ENCODE results near the gene POC1B. TPM values are rescaled to one million over a fixed set of nuclear protein-coding genes. Genes with fewer than 3 reads are reported as not detected.

The POC1B gene
- total RNA-seq, 3 donors from 2014 or later, result 16.0 to 30.4 (median 27.9) TPM

DNA sequence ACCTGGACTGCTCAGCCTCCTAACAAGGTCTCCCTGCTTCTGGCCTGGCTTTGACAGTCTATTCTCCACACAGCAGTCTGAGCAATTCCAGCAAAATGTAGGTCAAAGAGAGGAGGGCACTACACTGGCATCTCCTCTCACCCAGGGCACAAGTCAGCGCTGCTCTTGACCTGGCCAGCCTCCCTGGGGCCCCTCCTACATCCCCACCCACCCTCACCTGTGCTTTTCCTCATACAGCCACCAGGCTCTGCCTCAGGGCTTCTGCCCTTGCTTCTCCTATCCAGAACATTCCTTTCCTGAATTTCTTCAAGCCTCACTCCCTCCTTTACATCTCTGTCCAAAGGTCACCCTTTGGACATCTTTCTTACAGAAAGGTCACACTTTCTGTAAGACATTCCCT is 34.9 kb downstream of the POC1B start:
- Histone ChIP-seq H3K36me3 (no peaks in the 10 kb centered on the region), H3K4me3 (no peak overlapping the region), H3K27me3 (no peaks in the 10 kb centered on the region), H3K4me1 (no peaks in the 10 kb centered on the region), H3K9me3 (no peaks in the 10 kb centered on the region), H3K27ac (no peak overlapping the region)
- intact Hi-C loops (cut with DNase I; ENCODE audit: low total_unique reads), result no loop called here
- no peak for DNase-seq (ENCODE audit: low spot score in 2 of 2)
- TF ChIP-seq, protein P1, sequence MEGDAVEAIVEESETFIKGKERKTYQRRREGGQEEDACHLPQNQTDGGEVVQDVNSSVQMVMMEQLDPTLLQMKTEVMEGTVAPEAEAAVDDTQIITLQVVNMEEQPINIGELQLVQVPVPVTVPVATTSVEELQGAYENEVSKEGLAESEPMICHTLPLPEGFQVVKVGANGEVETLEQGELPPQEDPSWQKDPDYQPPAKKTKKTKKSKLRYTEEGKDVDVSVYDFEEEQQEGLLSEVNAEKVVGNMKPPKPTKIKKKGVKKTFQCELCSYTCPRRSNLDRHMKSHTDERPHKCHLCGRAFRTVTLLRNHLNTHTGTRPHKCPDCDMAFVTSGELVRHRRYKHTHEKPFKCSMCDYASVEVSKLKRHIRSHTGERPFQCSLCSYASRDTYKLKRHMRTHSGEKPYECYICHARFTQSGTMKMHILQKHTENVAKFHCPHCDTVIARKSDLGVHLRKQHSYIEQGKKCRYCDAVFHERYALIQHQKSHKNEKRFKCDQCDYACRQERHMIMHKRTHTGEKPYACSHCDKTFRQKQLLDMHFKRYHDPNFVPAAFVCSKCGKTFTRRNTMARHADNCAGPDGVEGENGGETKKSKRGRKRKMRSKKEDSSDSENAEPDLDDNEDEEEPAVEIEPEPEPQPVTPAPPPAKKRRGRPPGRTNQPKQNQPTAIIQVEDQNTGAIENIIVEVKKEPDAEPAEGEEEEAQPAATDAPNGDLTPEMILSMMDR (IDR thresholded peaks at IDR 0.05), result no peak
- TF ChIP-seq POLR2A (IDR thresholded peaks at IDR 0.05) (no peak), POLR2AphosphoS5 (IDR thresholded peaks at IDR 0.05) (no peak)

DNA sequence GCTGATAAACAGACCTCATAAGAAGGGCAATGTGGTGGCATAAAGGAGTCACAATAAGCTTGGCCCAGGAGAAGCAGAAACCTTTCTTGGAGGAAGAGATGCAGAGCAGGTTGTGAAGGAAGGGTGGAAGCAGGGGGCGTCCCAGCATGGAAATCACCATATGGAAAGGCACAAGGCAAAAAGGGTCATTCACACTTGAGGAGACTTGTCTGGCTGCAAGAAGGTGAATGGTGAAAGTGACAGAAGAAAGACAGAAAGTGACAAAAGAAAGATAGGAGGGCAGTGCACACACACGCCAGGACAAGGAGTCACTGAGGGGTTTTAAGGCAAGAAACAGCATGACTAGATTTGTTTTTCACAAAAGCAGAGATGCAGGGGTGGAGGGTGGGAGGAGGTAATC is 39.6 kb downstream of the POC1B start:
- Histone ChIP-seq H3K4me1 (no peaks in the 10 kb centered on the region), H3K9me3 (no peaks in the 10 kb centered on the region), H3K4me3 (no peak overlapping the region), H3K36me3 (no peaks in the 10 kb centered on the region), H3K27me3 (no peaks in the 10 kb centered on the region), H3K27ac (no peak overlapping the region)
- intact Hi-C loops (cut with DNase I; ENCODE audit: low total_unique reads), result no loop called here
- DNase-seq (ENCODE audit: low spot score in 2 of 2), result no peak
- TF ChIP-seq, protein P1 (IDR thresholded peaks at IDR 0.05), result no peak
- TF ChIP-seq POLR2AphosphoS5 (IDR thresholded peaks at IDR 0.05), result no peak
- TF ChIP-seq POLR2A (IDR thresholded peaks at IDR 0.05), result no peak

DNA sequence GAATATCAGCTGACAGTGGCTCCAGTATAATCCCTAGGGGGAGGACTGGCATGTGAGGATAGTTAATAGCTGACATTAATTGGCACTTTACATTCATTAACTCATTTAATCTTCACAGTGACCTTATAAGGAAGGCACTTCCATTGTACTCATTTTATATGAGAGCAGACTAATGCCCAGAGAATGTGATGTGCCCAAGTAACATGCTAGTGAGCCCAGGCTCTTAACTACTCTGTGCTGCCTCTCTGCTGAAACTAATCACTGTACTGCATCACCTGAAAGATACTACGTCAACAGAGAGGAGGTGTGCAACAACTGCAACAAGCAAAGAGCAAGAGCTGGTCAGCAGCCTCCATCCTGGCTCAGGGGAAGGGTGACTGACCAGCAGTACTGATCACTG is 41.4 kb downstream of the POC1B start:
- no peaks in the 10 kb centered on the region for H3K9me3 ChIP-seq
- H3K27me3 ChIP-seq, result no peaks in the 10 kb centered on the region
- no peaks in the 10 kb centered on the region for H3K36me3 ChIP-seq
- intact Hi-C loops (cut with DNase I; ENCODE audit: low total_unique reads), result no loop called here
- no peak overlapping the region for H3K4me3 ChIP-seq
- H3K27ac ChIP-seq, result no peak overlapping the region
- TF ChIP-seq, protein P1 (IDR thresholded peaks at IDR 0.05), result no peak
- TF ChIP-seq POLR2AphosphoS5 (IDR thresholded peaks at IDR 0.05), result no peak
- TF ChIP-seq POLR2A (IDR thresholded peaks at IDR 0.05), result no peak
- DNase-seq (ENCODE audit: low spot score in 2 of 2), result no peak
- H3K4me1 ChIP-seq, result no peaks in the 10 kb centered on the region

DNA sequence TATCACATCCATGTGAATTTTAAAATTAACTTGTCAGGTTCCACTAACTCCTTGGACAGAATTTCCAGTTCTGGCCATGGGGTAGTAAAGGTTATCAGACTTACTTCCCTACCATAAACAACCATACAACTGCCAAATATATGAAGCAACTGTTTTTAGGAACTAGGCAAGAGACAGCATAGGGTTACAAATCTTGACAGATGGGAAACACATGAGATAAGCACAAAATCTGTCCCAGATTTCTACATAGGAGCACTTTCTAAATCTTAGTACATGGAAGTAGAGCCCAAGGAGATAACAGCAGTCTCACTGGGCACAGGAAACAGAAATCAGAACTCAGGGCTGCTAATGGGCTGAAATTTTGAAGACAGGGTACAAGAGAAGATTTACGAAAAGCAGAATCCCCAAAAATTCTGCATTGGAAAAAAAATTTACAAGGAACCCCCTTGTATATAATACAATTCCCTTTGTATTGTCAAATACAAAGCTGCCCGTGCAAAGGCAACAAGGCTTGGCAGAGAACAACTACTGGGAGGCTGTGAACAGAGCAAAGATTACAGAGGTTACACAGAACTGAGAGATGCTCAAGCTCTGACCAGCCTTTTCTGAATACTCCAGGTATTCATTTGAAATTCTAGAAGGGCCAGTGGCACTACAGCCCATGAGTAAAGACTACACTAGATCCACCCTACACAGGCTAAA is 44.5 kb downstream of the POC1B start:
- H3K27ac ChIP-seq, result no peak overlapping the region
- DNase-seq (ENCODE audit: low spot score in 2 of 2), result no peak
- TF ChIP-seq POLR2A (IDR thresholded peaks at IDR 0.05) (no peak), POLR2AphosphoS5 (IDR thresholded peaks at IDR 0.05) (no peak)
- TF ChIP-seq, protein P1 (IDR thresholded peaks at IDR 0.05), result no peak

DNA sequence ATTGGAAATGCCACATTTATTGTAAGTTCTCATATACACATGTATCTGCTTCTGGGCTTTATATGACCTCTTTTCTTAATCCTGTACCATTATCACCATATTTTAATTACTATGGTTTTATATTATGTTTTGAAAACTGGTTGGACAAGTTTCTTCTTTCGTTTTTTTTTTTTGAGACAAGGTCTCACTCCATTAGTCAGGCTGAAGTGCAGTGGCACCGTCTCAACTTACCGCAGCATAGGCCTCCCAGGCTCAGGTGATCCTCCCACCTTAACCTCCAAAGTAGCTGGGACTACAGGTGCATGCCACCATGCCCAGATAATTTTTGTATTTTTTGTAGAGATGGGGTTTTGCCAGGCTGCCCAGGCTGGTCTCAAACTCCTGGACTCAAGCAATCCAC is 45.9 kb downstream of the POC1B start:
- intact Hi-C loops (cut with DNase I; ENCODE audit: low total_unique reads), result loop anchor here (10.0 kb wide), 1 partner anchor 45 kb away; the partner anchor contains the start of genes GALNT4 and POC1B
- no peak overlapping the region for H3K27ac ChIP-seq
- H3K4me3 ChIP-seq, result no peak overlapping the region
- DNase-seq (ENCODE audit: low spot score in 2 of 2), result no peak
- TF ChIP-seq, protein P1 (IDR thresholded peaks at IDR 0.05), result no peak
- TF ChIP-seq POLR2AphosphoS5 (IDR thresholded peaks at IDR 0.05) (no peak), POLR2A (IDR thresholded peaks at IDR 0.05) (no peak)
- H3K4me1 ChIP-seq, result no peaks in the 10 kb centered on the region
- H3K36me3 ChIP-seq, result no peaks in the 10 kb centered on the region
- no peaks in the 10 kb centered on the region for H3K27me3 ChIP-seq
- no peaks in the 10 kb centered on the region for H3K9me3 ChIP-seq

More for the DNA sequence above, 44.5 kb downstream of the POC1B start:
- intact Hi-C loops (cut with DNase I; ENCODE audit: low total_unique reads), result no loop called here
- H3K27me3 ChIP-seq, result no peaks in the 10 kb centered on the region
- no peaks in the 10 kb centered on the region for H3K4me1 ChIP-seq
- no peaks in the 10 kb centered on the region for H3K36me3 ChIP-seq
- no peaks in the 10 kb centered on the region for H3K9me3 ChIP-seq
- H3K4me3 ChIP-seq, result no peak overlapping the region
